H9 (cell line): ENCODE results near the gene P4HA2. TPM values are rescaled to one million over a fixed set of nuclear protein-coding genes. Genes with fewer than 3 reads are reported as not detected.

ENCODE experiments used
- DNase-seq: peaks from one replicate; pipeline ENCODE4 v3.0.0-alpha.2; 2017
- H2AFZ ChIP-seq: one replicate; pipeline ENCODE4 v1.6.1; 2013; ENCODE audit warnings: mild to moderate bottlenecking, low read length, control low read depth, moderate library complexity
- H2AK5ac ChIP-seq: 2 replicates; pipeline ENCODE4 v1.6.1; 2013; ENCODE audit warnings: low read length, control low read depth, mixed read lengths; ENCODE audit not compliant: insufficient read length
- H2BK120ac ChIP-seq: one replicate; pipeline ENCODE4 v1.6.1; 2013; ENCODE audit warnings: low read depth, mild to moderate bottlenecking, low read length, control low read depth, inconsistent platforms; ENCODE audit not compliant: poor library complexity, severe bottlenecking
- H2BK12ac ChIP-seq: 2 replicates; pipeline ENCODE4 v1.6.1; 2013; ENCODE audit warnings: low read length, control low read depth, mixed read lengths, low read depth; ENCODE audit not compliant: insufficient read length
- H2BK15ac ChIP-seq: 2 replicates; pipeline ENCODE4 v1.6.1; 2013; ENCODE audit warnings: low read depth, low read length, control low read depth
- H2BK20ac ChIP-seq: one replicate; pipeline ENCODE4 v1.6.1; 2013; ENCODE audit warnings: low read depth, mild to moderate bottlenecking, low read length, control low read depth, inconsistent platforms; ENCODE audit not compliant: poor library complexity, severe bottlenecking
- H2BK5ac ChIP-seq: 2 replicates; pipeline ENCODE4 v1.6.1; 2013; ENCODE audit warnings: low read length, control low read depth, mixed read lengths; ENCODE audit not compliant: insufficient read length
- H3K14ac ChIP-seq: 2 replicates; pipeline ENCODE4 v1.6.1; 2013; ENCODE audit warnings: low read length, control low read depth; ENCODE audit not compliant: insufficient read depth
- H3K18ac ChIP-seq: 2 replicates; pipeline ENCODE4 v1.6.1; 2013; ENCODE audit warnings: low read depth, mild to moderate bottlenecking, mixed read lengths, low read length, control low read depth; ENCODE audit not compliant: insufficient read length
- H3K23ac ChIP-seq: 2 replicates; pipeline ENCODE4 v1.6.1; 2013; ENCODE audit warnings: low read length, control low read depth, mixed read lengths, low read depth; ENCODE audit not compliant: insufficient read length
- H3K23me2 ChIP-seq: 2 replicates; pipeline ENCODE4 v1.6.1; 2013; ENCODE audit warnings: low read depth, mild to moderate bottlenecking, mixed read lengths, low read length, control low read depth; ENCODE audit not compliant: insufficient read length, poor library complexity, severe bottlenecking
- H3K27ac ChIP-seq: 2 replicates; pipeline ENCODE4 v1.5.1; 2013; ENCODE audit warnings: low read length, control low read depth, mixed read lengths, low read depth; ENCODE audit not compliant: insufficient read length
- H3K27me3 ChIP-seq: 2 replicates; pipeline ENCODE4 v1.6.1; 2013; ENCODE audit warnings: low read length, control low read depth, inconsistent platforms; ENCODE audit not compliant: insufficient read depth
- H3K4ac ChIP-seq: 2 replicates; pipeline ENCODE4 v1.6.1; 2013; ENCODE audit warnings: low read depth, mild to moderate bottlenecking, control low read depth, inconsistent platforms, low read length, moderate library complexity
- H3K4me1 ChIP-seq: 2 replicates; pipeline ENCODE4 v1.6.1; 2013; ENCODE audit warnings: low read length, control low read depth, inconsistent platforms; ENCODE audit not compliant: insufficient read depth
- H3K4me2 ChIP-seq: 2 replicates; pipeline ENCODE4 v1.6.1; 2013; ENCODE audit warnings: low read length, control low read depth, mixed read lengths; ENCODE audit not compliant: insufficient read length, insufficient read depth
- H3K56ac ChIP-seq: 2 replicates; pipeline ENCODE4 v1.6.1; 2013; ENCODE audit warnings: low read depth, mild to moderate bottlenecking, mixed read lengths, low read length, control low read depth; ENCODE audit not compliant: insufficient read length
- H3K79me1 ChIP-seq: 2 replicates; pipeline ENCODE4 v1.6.1; 2013; ENCODE audit warnings: low read depth, mild to moderate bottlenecking, moderate library complexity, low read length, control low read depth, inconsistent platforms; ENCODE audit not compliant: insufficient read depth, poor library complexity, severe bottlenecking
- H3K79me2 ChIP-seq: 2 replicates; pipeline ENCODE4 v1.6.1; 2013; ENCODE audit warnings: low read length, control low read depth, inconsistent platforms; ENCODE audit not compliant: insufficient read depth
- H3K9ac ChIP-seq: 2 replicates; pipeline ENCODE4 v1.6.1; 2013; ENCODE audit warnings: low read length, control low read depth, mixed read lengths; ENCODE audit not compliant: insufficient read length; ENCODE audit errors: extremely low read depth
- H3K9me3 ChIP-seq: one replicate; pipeline ENCODE4 v1.6.1; 2013; ENCODE audit warnings: low read depth, low read length, inconsistent platforms; ENCODE audit not compliant: control insufficient read depth
- H3T11ph ChIP-seq: one replicate; pipeline ENCODE4 v1.6.1; 2013; ENCODE audit warnings: mild to moderate bottlenecking, low read length, control low read depth, inconsistent platforms
- H4K20me1 ChIP-seq: one replicate; pipeline ENCODE4 v1.6.1; 2013; ENCODE audit not compliant: control insufficient read depth, insufficient read length, insufficient read depth
- H4K5ac ChIP-seq: 2 replicates; pipeline ENCODE4 v1.6.1; 2013; ENCODE audit warnings: low read depth, mild to moderate bottlenecking, mixed read lengths, low read length, control low read depth; ENCODE audit not compliant: insufficient read length
- H4K8ac ChIP-seq: replicated peaks from 2 replicates; pipeline ENCODE4 v1.6.1; 2013; ENCODE audit warnings: low read length, control low read depth, mixed read lengths, low read depth; ENCODE audit not compliant: insufficient read length
- H4K91ac ChIP-seq: 2 replicates; pipeline ENCODE4 v1.6.1; 2013; ENCODE audit warnings: low read depth, mild to moderate bottlenecking, moderate library complexity, mixed read lengths, low read length, control low read depth; ENCODE audit not compliant: insufficient read length
- H3K27ac Mint-ChIP-seq, 3 experiments: 2 replicates in 2 of 3; 3 replicates in 1 of 3; pipeline ENCODE4 v1.8.0; 2020 to 2021; ENCODE audit warnings: mixed read lengths in 3 of 3, mild to moderate bottlenecking in 1 of 3, moderate library complexity in 1 of 3
- H3K27me3 Mint-ChIP-seq: 2 replicates; pipeline ENCODE4 v1.8.0; 2021; ENCODE audit warnings: low read depth, mild to moderate bottlenecking, moderate library complexity, mixed read lengths
- H3K36me3 Mint-ChIP-seq, 3 experiments: 2 replicates in 2 of 3; 3 replicates in 1 of 3; pipeline ENCODE4 v1.8.0; 2020 to 2021; ENCODE audit warnings: low read depth in 3 of 3, mixed read lengths in 3 of 3; ENCODE audit not compliant: insufficient read depth in 1 of 3
- H3K4me1 Mint-ChIP-seq, 2 experiments: 2 replicates each; pipeline ENCODE4 v1.8.0; 2020; ENCODE audit warnings: mixed read lengths in 2 of 2
- H3K4me3 Mint-ChIP-seq, 2 experiments: 2 replicates in 1 of 2; 3 replicates in 1 of 2; pipeline ENCODE4 v1.8.0; 2020 to 2021; ENCODE audit warnings: mild to moderate bottlenecking in 2 of 2, mixed read lengths in 2 of 2, moderate library complexity in 1 of 2
- H3K9me3 Mint-ChIP-seq, 2 experiments: 2 replicates in 1 of 2; 3 replicates in 1 of 2; pipeline ENCODE4 v1.8.0; 2020; ENCODE audit warnings: mild to moderate bottlenecking in 2 of 2, mixed read lengths in 2 of 2, moderate library complexity in 1 of 2
- WGBS: extraction: QIAGEN DNeasy Blood & Tissue Kit; methylation state at CpG from one replicate; pipeline ENCODE4 v1.1.7; 2013; ENCODE audit warnings: missing lambda C conversion rate, low lambda C conversion rate, mixed read lengths; ENCODE audit not compliant: insufficient read length; ENCODE audit errors: extremely low coverage; 5-methylcytosine and 5-hydroxymethylcytosine counted together
- total RNA-seq: library from RNA; stranded (reverse); gene quantifications from 2 replicates; pipeline ENCODE4 v1.2.1, GENCODE V29; 2021
- TF ChIP-seq, protein P1 (sequence below): fragments of 200-600 bp; sonication (generic); conservative IDR thresholded peaks from 3 replicates; pipeline ENCODE4 v1.8.0; 2021; ENCODE audit warnings: antibody characterized with exemption, mild to moderate bottlenecking

The P4HA2 gene
- total RNA-seq, 1 experiment from 2014 or later, result 15.3 TPM

DNA sequence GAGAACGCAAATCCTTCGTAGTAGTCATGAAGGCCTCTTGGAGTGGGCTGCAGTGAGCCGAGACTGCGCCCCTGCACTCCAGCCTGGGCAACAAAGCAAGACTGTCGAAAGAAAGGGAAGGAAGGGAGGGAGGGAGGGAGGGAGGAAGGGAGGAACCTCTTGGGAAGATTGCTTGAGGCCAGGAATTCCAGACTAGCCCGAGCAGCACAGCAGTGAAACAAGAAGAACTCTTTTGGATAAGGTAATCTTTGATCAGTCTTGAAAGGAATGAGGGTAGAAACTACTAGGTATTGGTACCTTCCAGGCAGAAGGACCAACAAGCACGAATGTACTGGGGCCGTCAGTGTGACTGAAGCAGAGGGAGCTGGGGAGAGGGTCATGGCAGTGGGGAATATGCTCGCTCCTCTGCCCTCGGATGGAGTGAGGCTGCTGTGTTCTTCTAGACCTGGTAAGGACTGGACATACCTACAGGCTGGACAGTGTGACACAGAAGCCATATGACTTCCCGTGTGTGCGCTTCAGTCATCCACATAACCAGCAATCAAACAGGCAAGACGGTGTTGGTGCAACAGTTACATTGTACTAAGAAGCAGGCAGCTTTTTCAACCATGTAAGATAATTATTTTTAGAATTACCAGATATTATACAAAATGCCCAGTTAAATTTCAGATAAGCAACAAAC, 45.2 kb downstream of the P4HA2 start:
- H3K4me1 ChIP-seq, result no peaks in the 10 kb centered on the region
- no peak overlapping the region for H3K27ac ChIP-seq
- H3K9ac ChIP-seq, result no peak overlapping the region
- Mint-ChIP-seq H3K4me3 (no peak overlapping the region), H3K27ac (no peak overlapping the region), H3K27me3 (peaks cover 4% of the 10 kb centered on the region; the same call in 1 of the 2 replicates), H3K4me1 (peaks cover 9 to 17% of the 10 kb centered on the region in 2 experiments), H3K9me3 (no peaks in the 10 kb centered on the region), H3K36me3 (no peaks in the 10 kb centered on the region; a peak in 1 of 7 replicates)
- H2AFZ ChIP-seq, result peak overlapping the region; percentile 6
- no peaks in the 10 kb centered on the region for H3K79me1 ChIP-seq
- H2BK120ac ChIP-seq, result no peak overlapping the region
- DNase-seq, result no peak
- no peak overlapping the region for H3K4ac ChIP-seq
- no peak overlapping the region for H3K18ac ChIP-seq
- H4K91ac ChIP-seq, result no peak overlapping the region
- H3K79me2 ChIP-seq, result no peaks in the 10 kb centered on the region
- no peak overlapping the region for H3K14ac ChIP-seq
- H3K56ac ChIP-seq, result no peak overlapping the region
- no peak overlapping the region for H3T11ph ChIP-seq
- no peak overlapping the region for H2BK12ac ChIP-seq
- H2BK20ac ChIP-seq, result no peak overlapping the region
- TF ChIP-seq, protein P1, sequence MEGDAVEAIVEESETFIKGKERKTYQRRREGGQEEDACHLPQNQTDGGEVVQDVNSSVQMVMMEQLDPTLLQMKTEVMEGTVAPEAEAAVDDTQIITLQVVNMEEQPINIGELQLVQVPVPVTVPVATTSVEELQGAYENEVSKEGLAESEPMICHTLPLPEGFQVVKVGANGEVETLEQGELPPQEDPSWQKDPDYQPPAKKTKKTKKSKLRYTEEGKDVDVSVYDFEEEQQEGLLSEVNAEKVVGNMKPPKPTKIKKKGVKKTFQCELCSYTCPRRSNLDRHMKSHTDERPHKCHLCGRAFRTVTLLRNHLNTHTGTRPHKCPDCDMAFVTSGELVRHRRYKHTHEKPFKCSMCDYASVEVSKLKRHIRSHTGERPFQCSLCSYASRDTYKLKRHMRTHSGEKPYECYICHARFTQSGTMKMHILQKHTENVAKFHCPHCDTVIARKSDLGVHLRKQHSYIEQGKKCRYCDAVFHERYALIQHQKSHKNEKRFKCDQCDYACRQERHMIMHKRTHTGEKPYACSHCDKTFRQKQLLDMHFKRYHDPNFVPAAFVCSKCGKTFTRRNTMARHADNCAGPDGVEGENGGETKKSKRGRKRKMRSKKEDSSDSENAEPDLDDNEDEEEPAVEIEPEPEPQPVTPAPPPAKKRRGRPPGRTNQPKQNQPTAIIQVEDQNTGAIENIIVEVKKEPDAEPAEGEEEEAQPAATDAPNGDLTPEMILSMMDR, result no peak
- no peaks in the 10 kb centered on the region for H3K9me3 ChIP-seq
- no peak overlapping the region for H3K4me2 ChIP-seq
- no peak overlapping the region for H2AK5ac ChIP-seq
- no peak overlapping the region for H2BK5ac ChIP-seq
- no peak overlapping the region for H4K8ac ChIP-seq
- no peak overlapping the region for H2BK15ac ChIP-seq
- no peaks in the 10 kb centered on the region for H4K20me1 ChIP-seq
- H3K27me3 ChIP-seq, result no peaks in the 10 kb centered on the region
- WGBS, result no CpG with 5 or more reads among the region's 13 CpGs
- no peak overlapping the region for H3K23ac ChIP-seq
- H3K23me2 ChIP-seq, result no peaks in the 10 kb centered on the region
- H4K5ac ChIP-seq, result no peak overlapping the region
